CD14-positive monocyte (primary cell): ENCODE data around the gene PPFIBP1. TPM values are rescaled to one million over a fixed set of nuclear protein-coding genes. Genes with fewer than 3 reads are reported as not detected.

Experiments used
- DNase-seq, 3 donors: peaks; one replicate each; pipeline ENCODE4 v3.0.0-alpha.2; 2011 to 2022
- H2AFZ ChIP-seq: 2 replicates; pipeline ENCODE4 v1.6.0; 2012; ENCODE audit warnings: mild to moderate bottlenecking, low read depth, low read length, inconsistent platforms; ENCODE audit not compliant: insufficient read depth, poor library complexity, severe bottlenecking
- H3K27ac ChIP-seq, 2 donors: 1 replicate in 1 of 2; 2 replicates in 1 of 2; pipeline ENCODE4 v1.5.1; 2012 to 2013; ENCODE audit warnings: low read length in 2 of 2, control low read depth in 1 of 2, inconsistent platforms in 1 of 2, low read depth in 1 of 2, mild to moderate bottlenecking in 1 of 2
- H3K27me3 ChIP-seq, 2 donors: one replicate each; pipeline versions ENCODE4 v1.6.0 to v1.6.1; 2011 to 2013; ENCODE audit warnings: low read length in 2 of 2; ENCODE audit not compliant: control insufficient read depth in 2 of 2, insufficient read depth in 2 of 2
- H3K36me3 ChIP-seq, 2 donors: replicated peaks in 1 of 2; 1 replicate in 1 of 2; 2 replicates in 1 of 2; pipeline versions ENCODE4 v1.5.1 to v1.6.1; 2012 to 2013; ENCODE audit warnings: low read length in 2 of 2, control low read depth in 1 of 2, inconsistent platforms in 1 of 2, mild to moderate bottlenecking in 1 of 2; ENCODE audit not compliant: insufficient read depth in 2 of 2, control insufficient read depth in 1 of 2
- H3K4me1 ChIP-seq, 2 donors: 1 replicate in 1 of 2; 2 replicates in 1 of 2; pipeline versions ENCODE4 v1.5.1 to v1.6.1; 2012 to 2013; ENCODE audit warnings: low read length in 2 of 2, control low read depth in 1 of 2, inconsistent platforms in 1 of 2, mild to moderate bottlenecking in 1 of 2, moderate library complexity in 1 of 2; ENCODE audit not compliant: insufficient read depth in 2 of 2, control insufficient read depth in 1 of 2
- H3K4me2 ChIP-seq: replicated peaks from 2 replicates; pipeline ENCODE3; 2012; ENCODE audit warnings: low read length, moderate library complexity, mild to moderate bottlenecking; ENCODE audit not compliant: poor library complexity, severe bottlenecking; ENCODE audit errors: extremely low read depth
- H3K4me3 ChIP-seq, 3 experiments: fragments of 200-600 bp in 1 of 3; sonication (generic) in 1 of 3; replicated peaks in 1 of 3; 1 replicate in 2 of 3; 2 replicates in 1 of 3; pipeline ENCODE4 v1.5.1; 2011 to 2013; ENCODE audit warnings: low read length in 3 of 3, mild to moderate bottlenecking in 3 of 3, control low read depth in 2 of 3, low read depth in 2 of 3, inconsistent platforms in 1 of 3, moderate library complexity in 1 of 3
- H3K79me2 ChIP-seq: 2 replicates; pipeline ENCODE4 v1.6.0; 2012; ENCODE audit warnings: mild to moderate bottlenecking, control low read depth, inconsistent platforms, low read length, moderate library complexity; ENCODE audit not compliant: insufficient read depth
- H3K9ac ChIP-seq: 2 replicates; pipeline ENCODE4 v1.6.0; 2017; ENCODE audit warnings: low read length, mild to moderate bottlenecking; ENCODE audit not compliant: insufficient read depth, poor library complexity, severe bottlenecking
- H3K9me3 ChIP-seq, 2 donors: replicated peaks in 1 of 2; 1 replicate in 1 of 2; 2 replicates in 1 of 2; pipeline versions ENCODE4 v1.5.1 to v1.6.1; 2012 to 2013; ENCODE audit warnings: low read length in 2 of 2, control low read depth in 1 of 2; ENCODE audit not compliant: control insufficient read depth in 1 of 2, insufficient read depth in 1 of 2
- H4K20me1 ChIP-seq: 2 replicates; pipeline ENCODE4 v1.6.0; 2012; ENCODE audit warnings: mild to moderate bottlenecking, low read length, control low read depth, moderate library complexity; ENCODE audit not compliant: insufficient read depth
- H3K27ac Mint-ChIP-seq, 7 donors: one replicate each; pipeline ENCODE4 v1.8.0; 2020; ENCODE audit warnings: mild to moderate bottlenecking in 7 of 7, mixed read lengths in 7 of 7, moderate library complexity in 6 of 7, inconsistent platforms in 2 of 7
- H3K27me3 Mint-ChIP-seq, 3 donors: one replicate each; pipeline ENCODE4 v1.8.0; 2021 to 2022; ENCODE audit warnings: low read depth in 3 of 3, mild to moderate bottlenecking in 3 of 3, mixed read lengths in 3 of 3, moderate library complexity in 3 of 3, inconsistent platforms in 1 of 3
- H3K36me3 Mint-ChIP-seq, 2 donors: one replicate each; pipeline ENCODE4 v1.8.0; 2020; ENCODE audit warnings: mixed read lengths in 2 of 2, inconsistent platforms in 1 of 2, mild to moderate bottlenecking in 1 of 2
- H3K4me1 Mint-ChIP-seq: one replicate; pipeline ENCODE4 v1.8.0; 2020; ENCODE audit warnings: mild to moderate bottlenecking, mixed read lengths
- H3K4me3 Mint-ChIP-seq, 2 donors: one replicate each; pipeline ENCODE4 v1.8.0; 2020; ENCODE audit warnings: mild to moderate bottlenecking in 2 of 2, mixed read lengths in 2 of 2, moderate library complexity in 1 of 2
- H3K9me3 Mint-ChIP-seq, 7 donors: one replicate each; pipeline ENCODE4 v1.8.0; 2020 to 2022; ENCODE audit warnings: mixed read lengths in 7 of 7, mild to moderate bottlenecking in 6 of 7, moderate library complexity in 6 of 7, inconsistent platforms in 2 of 7
- WGBS: methylation state at CpG from one replicate; pipeline ENCODE4 v1.1.5; 2013; ENCODE audit warnings: missing lambda C conversion rate; ENCODE audit not compliant: insufficient coverage; 5-methylcytosine and 5-hydroxymethylcytosine counted together
- intact Hi-C, 2 donors: fragments of 100-400 bp; cut with micrococcal nuclease; formaldehyde crosslinking; loops; one replicate each; pipeline versions ENCODE4 v1.15.0 to v1.15.1; 2023
- polyA plus RNA-seq, 3 donors: library from polyadenylated mRNA; depleted of rRNA in 1 of 3; unstranded in 2 of 3; stranded (reverse) in 1 of 3; fragments of 300-500 nt in 2 of 3; fragments of >200 nt in 1 of 3; fragmentation: Illumina TruSeq in 2 of 3; gene quantifications; 1 replicate in 2 of 3; 2 replicates in 1 of 3; pipeline ENCODE4 v1.2.3, GENCODE V29; 2012 to 2021
- TF ChIP-seq, protein P1 (sequence below): fragments of 200-600 bp; IDR thresholded peaks from one replicate; pipeline ENCODE4 v1.8.0; 2022; ENCODE audit warnings: antibody characterized with exemption, mild to moderate bottlenecking

The PPFIBP1 gene
- polyA plus RNA-seq, 3 donors: 0.25 to 0.79 (median 0.53) TPM

DNA sequence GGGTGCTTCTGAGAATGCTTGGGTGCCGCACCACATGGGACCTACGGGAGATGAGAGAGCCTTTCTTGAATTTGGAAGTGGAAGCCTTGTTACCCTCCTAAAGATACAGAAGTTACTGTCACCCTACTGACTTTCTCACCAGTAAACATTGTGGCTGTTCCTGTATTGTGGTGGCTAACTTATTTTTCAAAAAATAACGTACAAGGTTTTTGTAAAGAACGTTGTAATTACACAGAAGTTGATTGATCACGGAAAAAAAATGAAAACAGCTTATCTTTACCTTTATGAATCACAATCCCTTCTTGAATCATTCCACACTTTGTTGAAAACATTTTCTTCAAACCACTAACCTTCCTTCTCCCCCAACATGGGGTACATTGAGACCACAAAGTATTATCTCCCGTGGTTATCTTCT lies 22.0 kb upstream of the PPFIBP1 start:
- Histone ChIP-seq H3K36me3 (no peaks in the 10 kb centered on the region), H3K4me2 (no peak overlapping the region), H3K79me2 (no peaks in the 10 kb centered on the region), H3K27me3 (no peaks in the 10 kb centered on the region), H3K9ac (no peak overlapping the region), H3K27ac (no peak overlapping the region), H3K9me3 (no peaks in the 10 kb centered on the region), H4K20me1 (no peaks in the 10 kb centered on the region), H3K4me3 (no peak overlapping the region), H3K4me1 (no peaks in the 10 kb centered on the region), H2AFZ (no peak overlapping the region)
- TF ChIP-seq, protein P1, sequence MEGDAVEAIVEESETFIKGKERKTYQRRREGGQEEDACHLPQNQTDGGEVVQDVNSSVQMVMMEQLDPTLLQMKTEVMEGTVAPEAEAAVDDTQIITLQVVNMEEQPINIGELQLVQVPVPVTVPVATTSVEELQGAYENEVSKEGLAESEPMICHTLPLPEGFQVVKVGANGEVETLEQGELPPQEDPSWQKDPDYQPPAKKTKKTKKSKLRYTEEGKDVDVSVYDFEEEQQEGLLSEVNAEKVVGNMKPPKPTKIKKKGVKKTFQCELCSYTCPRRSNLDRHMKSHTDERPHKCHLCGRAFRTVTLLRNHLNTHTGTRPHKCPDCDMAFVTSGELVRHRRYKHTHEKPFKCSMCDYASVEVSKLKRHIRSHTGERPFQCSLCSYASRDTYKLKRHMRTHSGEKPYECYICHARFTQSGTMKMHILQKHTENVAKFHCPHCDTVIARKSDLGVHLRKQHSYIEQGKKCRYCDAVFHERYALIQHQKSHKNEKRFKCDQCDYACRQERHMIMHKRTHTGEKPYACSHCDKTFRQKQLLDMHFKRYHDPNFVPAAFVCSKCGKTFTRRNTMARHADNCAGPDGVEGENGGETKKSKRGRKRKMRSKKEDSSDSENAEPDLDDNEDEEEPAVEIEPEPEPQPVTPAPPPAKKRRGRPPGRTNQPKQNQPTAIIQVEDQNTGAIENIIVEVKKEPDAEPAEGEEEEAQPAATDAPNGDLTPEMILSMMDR: no peak
- H3K36me3 Mint-ChIP-seq: no peaks in the 10 kb centered on the region
- H3K27ac Mint-ChIP-seq: no peak overlapping the region
- no peaks in the 10 kb centered on the region for H3K27me3 Mint-ChIP-seq
- no CpG with 5 or more reads among the region's 6 CpGs for WGBS
- H3K9me3 Mint-ChIP-seq: peaks cover 2 to 10% (median 5%) of the 10 kb centered on the region in 7 donors
- intact Hi-C loops: no loop called here
- no peak for DNase-seq
- no peak overlapping the region for H3K4me3 Mint-ChIP-seq
- H3K4me1 Mint-ChIP-seq: no peaks in the 10 kb centered on the region

DNA sequence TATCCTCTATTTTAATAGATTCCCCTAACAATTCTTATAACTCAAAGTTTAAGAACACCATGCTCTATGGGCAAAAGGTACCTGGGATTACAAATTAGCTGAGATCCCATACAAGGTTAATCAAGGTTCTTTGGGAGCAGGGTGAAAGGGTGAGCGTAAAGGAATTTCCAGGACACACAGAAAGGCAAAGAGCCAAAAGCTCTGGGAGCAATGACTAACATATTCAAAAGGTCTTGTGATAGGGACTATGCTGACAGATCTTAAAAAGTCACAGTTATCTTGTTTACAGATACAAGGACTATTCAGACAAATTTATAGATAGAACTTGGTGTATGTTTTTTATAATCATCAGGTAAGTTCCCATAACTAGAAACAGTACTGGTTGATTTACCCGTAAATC lies 19.5 kb upstream of the PPFIBP1 start:
- TF ChIP-seq, protein P1: no peak
- H3K27me3 ChIP-seq: no peaks in the 10 kb centered on the region
- WGBS: 100% methylated on average over 1 of the region's 2 CpGs
- Mint-ChIP-seq H3K4me1 (no peaks in the 10 kb centered on the region), H3K9me3 (peaks cover 0 to 8% (median 2%) of the 10 kb centered on the region in 7 donors), H3K4me3 (no peak overlapping the region), H3K27me3 (no peaks in the 10 kb centered on the region), H3K36me3 (no peaks in the 10 kb centered on the region), H3K27ac (no peak overlapping the region)
- H3K9me3 ChIP-seq: no peaks in the 10 kb centered on the region
- no peaks in the 10 kb centered on the region for H3K4me1 ChIP-seq
- no peaks in the 10 kb centered on the region for H3K79me2 ChIP-seq
- DNase-seq: no peak
- H3K4me3 ChIP-seq: no peak overlapping the region
- no peak overlapping the region for H3K27ac ChIP-seq
- no peak overlapping the region for H3K9ac ChIP-seq
- no peak overlapping the region for H3K4me2 ChIP-seq
- H3K36me3 ChIP-seq: no peaks in the 10 kb centered on the region
- H4K20me1 ChIP-seq: no peaks in the 10 kb centered on the region
- H2AFZ ChIP-seq: no peak overlapping the region
- intact Hi-C loops: no loop called here
